Prostate gland (tissue), 2 donors: Measurements from ENCODE around the gene MEPCE. TPM values are rescaled to one million over a fixed set of nuclear protein-coding genes. Genes with fewer than 3 reads are reported as not detected.

ENCODE experiments used
- DNase-seq: peaks from one replicate; pipeline ENCODE4 v3.0.0-alpha.2; 2019; ENCODE audit warnings: low spot score
- H3K27ac ChIP-seq, 2 donors: fragments of 200-600 bp; sonication (generic); 2 replicates each; pipeline ENCODE4 v1.5.1; 2017 to 2019
- H3K27me3 ChIP-seq: fragments of 200-600 bp; sonication (generic); replicated peaks from 2 replicates; pipeline ENCODE4 v1.5.1; 2019; ENCODE audit not compliant: insufficient read depth
- H3K36me3 ChIP-seq, 2 donors: fragments of 200-600 bp; sonication (generic); 1 replicate in 1 of 2; 2 replicates in 1 of 2; pipeline versions ENCODE4 v1.5.1 to v1.8.1; 2017 to 2019
- H3K4me1 ChIP-seq: fragments of 200-600 bp; sonication (generic); replicated peaks from 2 replicates; pipeline ENCODE4 v1.5.1; 2019
- H3K4me3 ChIP-seq, 2 donors: fragments of 200-600 bp; sonication (generic); 2 replicates each; pipeline ENCODE4 v1.5.1; 2017 to 2019
- H3K9me3 ChIP-seq: fragments of 200-600 bp; sonication (generic); 2 replicates; pipeline ENCODE4 v1.5.1; 2017
- POLR2A ChIP-seq: fragments of 450-650 bp; IDR thresholded peaks from one replicate; pipeline ENCODE4 v1.6.1; 2016; ENCODE audit warnings: antibody characterized with exemption, mild to moderate bottlenecking
- POLR2AphosphoS5 ChIP-seq: sonication (generic); formaldehyde crosslinking; IDR thresholded peaks from one replicate; pipeline ENCODE4 v1.6.1; 2017; ENCODE audit warnings: antibody characterized with exemption
- WGBS: methylation state at CpG from one replicate; pipeline ENCODE4 v1.1.5; 2018; 5-methylcytosine and 5-hydroxymethylcytosine counted together
- intact Hi-C: fragments of 100-400 bp; cut with DNase I; formaldehyde crosslinking; loops from one replicate; pipeline ENCODE4 v1.14.2; 2022
- total RNA-seq, 2 donors: library from RNA; depleted of rRNA; stranded (reverse); fragments of >200 nt; gene quantifications; one replicate each; pipeline ENCODE4 v1.1.0, GENCODE V29; 2016
- TF ChIP-seq, protein P1 (sequence below), 4 experiments: fragments of 200-600 bp in 2 of 4; fragments of 450-650 bp in 2 of 4; sonication (generic) in 2 of 4; IDR thresholded peaks; 1 replicate in 3 of 4; 2 replicates in 1 of 4; pipeline ENCODE4 v1.5.1; 2016 to 2019; ENCODE audit warnings: antibody characterized with exemption in 4 of 4, mild to moderate bottlenecking in 2 of 4, moderate library complexity in 2 of 4

The MEPCE gene
- total RNA-seq, 2 donors from 2014 or later: 24.2 to 62.8 TPM

DNA sequence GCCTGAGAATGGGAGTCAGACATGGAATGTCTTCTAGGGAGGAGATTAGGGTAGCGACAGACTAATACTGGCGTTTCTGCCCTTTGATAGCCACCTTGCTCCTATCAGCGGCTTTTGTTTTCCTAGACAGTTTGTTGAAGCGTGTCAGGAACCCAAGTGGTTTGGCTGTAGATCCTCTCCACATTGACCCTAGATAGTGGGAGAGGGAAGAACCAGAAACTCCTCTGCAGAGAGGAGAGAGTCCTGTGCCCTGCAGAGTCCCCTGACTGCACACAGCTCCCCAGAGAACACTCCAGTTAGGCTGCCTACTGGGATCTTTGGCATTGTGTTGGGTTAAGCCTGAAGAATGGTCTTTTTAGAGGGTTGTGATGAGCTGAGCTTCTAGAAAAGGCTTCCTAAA lies 2.4 kb downstream of the MEPCE start:
- DNase-seq: no peak
- Histone ChIP-seq H3K4me3 (no peak overlapping the region), H3K4me1 (peaks cover 29% of the 10 kb centered on the region), H3K9me3 (no peaks in the 10 kb centered on the region), H3K27me3 (no peaks in the 10 kb centered on the region), H3K36me3 (peaks cover 5 to 7% of the 10 kb centered on the region in 2 donors), H3K27ac (peak overlapping the region in 1 of 2 donors; percentile 35)
- TF ChIP-seq POLR2AphosphoS5: no peak
- TF ChIP-seq POLR2A: no peak
- TF ChIP-seq, protein P1, sequence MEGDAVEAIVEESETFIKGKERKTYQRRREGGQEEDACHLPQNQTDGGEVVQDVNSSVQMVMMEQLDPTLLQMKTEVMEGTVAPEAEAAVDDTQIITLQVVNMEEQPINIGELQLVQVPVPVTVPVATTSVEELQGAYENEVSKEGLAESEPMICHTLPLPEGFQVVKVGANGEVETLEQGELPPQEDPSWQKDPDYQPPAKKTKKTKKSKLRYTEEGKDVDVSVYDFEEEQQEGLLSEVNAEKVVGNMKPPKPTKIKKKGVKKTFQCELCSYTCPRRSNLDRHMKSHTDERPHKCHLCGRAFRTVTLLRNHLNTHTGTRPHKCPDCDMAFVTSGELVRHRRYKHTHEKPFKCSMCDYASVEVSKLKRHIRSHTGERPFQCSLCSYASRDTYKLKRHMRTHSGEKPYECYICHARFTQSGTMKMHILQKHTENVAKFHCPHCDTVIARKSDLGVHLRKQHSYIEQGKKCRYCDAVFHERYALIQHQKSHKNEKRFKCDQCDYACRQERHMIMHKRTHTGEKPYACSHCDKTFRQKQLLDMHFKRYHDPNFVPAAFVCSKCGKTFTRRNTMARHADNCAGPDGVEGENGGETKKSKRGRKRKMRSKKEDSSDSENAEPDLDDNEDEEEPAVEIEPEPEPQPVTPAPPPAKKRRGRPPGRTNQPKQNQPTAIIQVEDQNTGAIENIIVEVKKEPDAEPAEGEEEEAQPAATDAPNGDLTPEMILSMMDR (IDR thresholded peaks at IDR 0.05): no peak
- WGBS: 77% methylated on average over 4 of the region's 4 CpGs
- intact Hi-C loops: no loop called here

GRCh38 chr7:100432621-100433275 lies 3.1 kb downstream of the MEPCE start:
- intact Hi-C loops: no loop called here
- Histone ChIP-seq H3K9me3 (no peaks in the 10 kb centered on the region), H3K4me3 (no peak overlapping the region), H3K27ac (peak overlapping the region in 1 of 2 donors; percentile 35), H3K36me3 (peaks cover 5 to 7% of the 10 kb centered on the region in 2 donors), H3K27me3 (no peaks in the 10 kb centered on the region), H3K4me1 (peaks cover 29% of the 10 kb centered on the region)
- no peak for DNase-seq
- TF ChIP-seq POLR2A (no peak), POLR2AphosphoS5 (no peak)
- TF ChIP-seq, protein P1 (IDR thresholded peaks at IDR 0.05): no peak
- WGBS: 84% methylated on average over 21 of the region's 21 CpGs

- no peak for DNase-seq
- WGBS: 73% methylated on average over 4 of the region's 4 CpGs
- H3K4me3 ChIP-seq: no peak overlapping the region
- TF ChIP-seq, protein P1 (IDR thresholded peaks at IDR 0.05): no peak
- TF ChIP-seq POLR2AphosphoS5 (no peak), POLR2A (no peak)
- H3K4me1 ChIP-seq: peaks cover 29% of the 10 kb centered on the region
- no peaks in the 10 kb centered on the region for H3K27me3 ChIP-seq
- H3K27ac ChIP-seq: peak overlapping the region in 1 of 2 donors; percentile 35
- no peaks in the 10 kb centered on the region for H3K9me3 ChIP-seq
- peaks cover 5 to 7% of the 10 kb centered on the region in 2 donors for H3K36me3 ChIP-seq
- intact Hi-C loops: no loop called here
Measured at GRCh38 chr7:100433276-100433591, 3.6 kb downstream of the MEPCE start.

- TF ChIP-seq, protein P1 (IDR thresholded peaks at IDR 0.05): no peak
- TF ChIP-seq POLR2AphosphoS5: no peak
- TF ChIP-seq POLR2A: no peak
- no peak overlapping the region for H3K4me3 ChIP-seq
- peak overlapping the region in 1 of 2 donors; percentile 35 for H3K27ac ChIP-seq
- 62% methylated on average over 10 of the region's 10 CpGs for WGBS
- intact Hi-C loops: no loop called here
- no peaks in the 10 kb centered on the region for H3K27me3 ChIP-seq
- DNase-seq: no peak
- H3K9me3 ChIP-seq: no peaks in the 10 kb centered on the region
- H3K36me3 ChIP-seq: peaks cover 5 to 7% of the 10 kb centered on the region in 2 donors
- H3K4me1 ChIP-seq: peaks cover 29% of the 10 kb centered on the region
Measured at GRCh38 chr7:100433592-100434296, 4.1 kb downstream of the MEPCE start.
